ENCODE results near the gene PRRC2B.

GRCh38 chr9:131358556-131358955 lies 35.3 kb upstream of the PRRC2B start:
- TF ChIP-seq CTCF (conservative IDR thresholded peaks at IDR 0.05; ENCODE audit: low read depth in 2 of 2) (no peak), EZH2phosphoT487 (IDR thresholded peaks at IDR 0.05; ENCODE audit: unreplicated experiment) (no peak), REST (IDR thresholded peaks at IDR 0.05; ENCODE audit: unreplicated experiment) (no peak), EZH2 (IDR thresholded peaks at IDR 0.05; ENCODE audit: low read depth, unreplicated experiment) (no peak), CREB1 (CRISPR knock-in tag; IDR thresholded peaks at IDR 0.05; ENCODE audit: low read depth) (no peak), POLR2AphosphoS5 (IDR thresholded peaks at IDR 0.05; ENCODE audit: low read depth) (no peak), JUNB (IDR thresholded peaks at IDR 0.05; ENCODE audit: unreplicated experiment) (no peak), ETS1 (IDR thresholded peaks at IDR 0.05) (no peak)
